AG04449 (cell line): ENCODE measurements around the gene PBX4.

Source experiments
- CTCF ChIA-PET: fragments of 350-600 bp; formaldehyde crosslinking; extraction: SDS; loops from one replicate; lab custom pipeline; 2021; ENCODE audit warnings: antibody characterized with exemption; lab: Yijun Ruan, JAX
- POLR2A ChIA-PET: fragments of 400-600, 350-600 bp; formaldehyde crosslinking; extraction: SDS; loops from one replicate; lab custom pipeline; 2020; ENCODE audit warnings: antibody characterized with exemption, inconsistent platforms; lab: Yijun Ruan, JAX
- DNase-seq: peaks from one replicate; pipeline ENCODE4 v3.0.0-alpha.2; 2010; ENCODE audit warnings: low read depth, low spot score
- H3K4me3 ChIP-seq: 2 replicates; pipeline ENCODE4 v1.5.1; 2011; ENCODE audit warnings: low read depth, mild to moderate bottlenecking, control low read depth, low read length
- CTCF ChIP-seq: IDR thresholded peaks from one replicate; pipeline ENCODE4 v1.5.1; 2011; ENCODE audit warnings: mild to moderate bottlenecking, moderate library complexity, low read length, control low read depth, inconsistent platforms; ENCODE audit not compliant: insufficient read depth; ENCODE audit errors: missing control alignments

PBX4 gene

GRCh38 chr19:19538061-19538784, 80.3 kb downstream of the PBX4 start, which contains the start of gene CILP2:
Gene CILP2, plus strand, starts transcription at chr19:19538265. Its CDS starts 85 bp downstream, at chr19:19538350.
- ChIA-PET CTCF (interaction anchor here (3.5 to 12.9 kb wide), 2 partner anchors 15 to 109 kb away, joined by 29 to 279 read pairs; partner anchors contain the start of gene GMIP), POLR2A (no interaction called here)
- H3K4me3 ChIP-seq: peak within 1 kb of the TSS; percentile 32; the same call in 1 of the 2 replicates
- no peak for TF ChIP-seq CTCF
- DNase-seq: no peak

DNA sequence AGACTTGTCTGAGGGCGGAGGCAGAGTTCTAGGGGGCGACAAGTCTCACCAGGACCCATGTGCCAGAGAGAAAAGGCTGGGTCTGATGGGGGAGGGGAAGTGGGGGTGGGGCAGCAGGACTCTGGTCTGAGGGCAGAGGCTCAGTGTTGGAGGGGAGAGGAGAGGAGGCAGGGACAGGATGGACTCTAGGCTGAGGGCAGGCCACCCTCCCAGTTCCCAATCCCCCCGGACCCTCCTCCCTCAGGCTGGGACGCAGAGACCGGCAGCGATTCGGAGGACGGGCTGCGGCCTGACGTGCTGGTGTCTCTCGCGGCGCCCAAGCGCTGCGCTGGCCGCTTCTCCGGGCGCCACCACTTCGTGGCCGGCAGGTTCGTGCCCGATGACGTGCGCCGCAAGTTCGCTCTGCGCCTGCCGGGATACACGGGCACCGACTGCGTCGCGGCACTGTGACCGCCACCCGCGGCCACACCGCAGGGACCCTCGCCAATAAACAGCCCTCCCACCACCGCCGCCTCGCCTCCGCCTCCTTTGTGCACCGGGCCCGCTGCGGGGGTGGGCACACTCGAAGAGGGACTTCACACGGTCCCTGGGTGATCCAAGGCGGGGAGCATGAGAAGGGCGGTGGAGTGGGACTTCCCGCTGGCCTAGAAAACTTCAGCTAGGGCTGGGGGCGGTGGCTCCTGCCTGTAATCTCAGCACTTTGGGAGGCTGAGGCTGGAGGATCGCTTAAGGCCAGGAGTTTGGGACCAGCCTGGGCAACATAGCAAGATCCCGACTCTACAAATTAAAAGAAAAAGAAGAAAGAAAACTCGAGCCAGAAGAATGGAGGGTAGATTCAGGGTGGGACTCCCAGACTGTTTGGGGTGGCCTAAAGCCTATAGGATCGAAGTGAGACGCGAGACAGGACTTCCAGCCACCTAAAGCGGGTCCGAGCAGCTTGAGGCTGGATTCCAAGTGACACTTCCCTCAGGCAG, 81.1 kb downstream of the PBX4 start:
- no peak for TF ChIP-seq CTCF
- H3K4me3 ChIP-seq: no peak overlapping the region
- ChIA-PET POLR2A (no interaction called here), CTCF (interaction anchor here (2.8 to 12.9 kb wide), 2 partner anchors 17 to 110 kb away, joined by 8 to 279 read pairs; partner anchors contain the start of gene GMIP)
- DNase-seq: no peak

DNA sequence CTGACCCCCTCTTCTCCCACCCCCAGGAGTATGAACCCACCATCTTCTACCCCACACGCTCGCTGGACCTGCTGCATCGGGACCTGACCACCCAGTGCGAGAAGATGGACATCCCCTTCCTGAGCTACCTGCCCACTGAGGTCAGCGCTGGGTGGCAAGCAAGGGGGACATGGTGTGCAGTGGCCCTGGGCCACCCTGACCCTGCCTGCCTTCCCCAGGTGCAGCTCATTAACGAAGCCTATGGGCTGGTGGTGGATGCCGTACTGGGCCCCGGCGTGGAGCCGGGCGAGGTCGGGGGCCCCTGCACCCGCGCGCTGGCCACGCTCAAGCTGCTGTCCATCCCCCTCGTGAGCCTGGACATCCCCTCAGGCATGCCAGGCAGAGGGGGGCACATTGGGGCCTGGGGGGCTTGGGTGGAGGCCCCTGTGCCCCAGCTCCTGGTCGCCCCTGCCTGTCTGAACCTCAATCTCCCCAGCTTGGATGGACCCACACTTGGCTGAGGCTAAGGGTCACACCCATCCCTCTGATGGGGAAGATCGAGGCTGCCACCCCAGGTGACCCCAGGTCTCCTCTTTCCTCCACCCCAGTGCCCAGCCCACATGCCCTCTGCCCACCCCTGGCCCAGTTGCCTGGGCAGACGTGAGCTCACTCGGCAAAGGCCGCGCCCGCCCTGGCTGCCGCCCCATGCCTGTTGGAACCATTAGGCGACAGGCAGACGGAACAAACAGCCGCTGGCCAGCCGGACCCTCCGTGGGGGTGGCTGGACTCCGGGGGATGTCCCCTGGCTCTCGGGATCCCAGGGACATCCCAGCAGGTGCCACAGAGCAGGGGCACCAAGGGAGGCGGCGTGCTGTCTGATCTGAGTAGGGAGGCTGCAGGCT, 82.9 kb downstream of the PBX4 start:
- H3K4me3 ChIP-seq: no peak overlapping the region
- TF ChIP-seq CTCF: no peak
- no peak for DNase-seq
- POLR2A ChIA-PET: no interaction called here
- CTCF ChIA-PET: interaction anchor here (0.9 to 12.9 kb wide), 5 partner anchors 17 to 112 kb away, joined by 3 to 279 read pairs (median 4); partner anchors contain the start of gene GMIP

GRCh38 chr19:19534556-19535265, 83.8 kb downstream of the PBX4 start:
- DNase-seq: no peak
- no peak for TF ChIP-seq CTCF
- H3K4me3 ChIP-seq: no peak overlapping the region
- ChIA-PET CTCF (interaction anchor here (0.9 to 12.9 kb wide), 4 partner anchors 20 to 113 kb away, joined by 3 to 279 read pairs (median 6); partner anchors contain the start of gene GMIP), POLR2A (no interaction called here)

DNA sequence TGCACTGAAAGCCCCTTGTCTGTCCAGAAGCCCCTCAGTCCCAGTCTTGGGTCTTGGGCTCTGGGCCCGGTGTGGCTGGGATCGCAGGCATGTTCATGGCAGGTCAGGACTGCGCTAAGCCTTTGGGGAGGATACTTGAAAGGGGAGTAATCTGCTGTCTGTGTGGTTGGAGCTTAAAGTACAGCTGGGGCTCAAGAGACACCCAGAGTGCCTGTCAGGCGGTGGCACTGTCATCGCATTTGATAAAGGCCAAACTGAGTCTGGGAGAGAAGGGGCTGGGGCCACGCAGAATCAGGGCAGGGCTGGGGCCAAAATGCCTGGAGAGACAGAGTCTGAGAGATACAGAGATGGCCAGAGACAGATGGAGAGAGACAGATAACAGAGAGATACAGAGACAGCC, 84.6 kb downstream of the PBX4 start:
- DNase-seq: no peak
- TF ChIP-seq CTCF: no peak
- no peak overlapping the region for H3K4me3 ChIP-seq
- POLR2A ChIA-PET: no interaction called here
- CTCF ChIA-PET: interaction anchor here (2.8 to 12.9 kb wide), 4 partner anchors 18 to 426 kb away, joined by 17 to 279 read pairs (median 80); partner anchors contain the start of gene GMIP
